Measurements from ENCODE around the gene TMEM89.

The TMEM89 gene

GRCh38 chr3:48631516-48632448 lies 10.2 kb upstream of the TMEM89 start:
- CTCF ChIA-PET, result interaction anchor here (9.1 kb wide), 1 partner anchor 71 kb away, joined by 88 read pairs; the partner anchor contains the start of genes PFKFB4 and UCN2

GRCh38 chr3:48630833-48631232 lies 9.3 kb upstream of the TMEM89 start:
- ChIA-PET POLR2A (no interaction called here), CTCF (interaction anchor here (9.1 kb wide), 1 partner anchor 70 kb away, joined by 88 read pairs; the partner anchor contains the start of genes PFKFB4 and UCN2)
- DNase-seq (ENCODE audit: low read depth, low spot score), result no peak
- no peak overlapping the region for H3K4me3 ChIP-seq (ENCODE audit: low read depth, low read length)
- TF ChIP-seq CTCF (IDR thresholded peaks at IDR 0.05; ENCODE audit: insufficient read depth, low read length, missing control alignments), result no peak

More at GRCh38 chr3:48631516-48632448, 10.2 kb upstream of the TMEM89 start:
- no peak overlapping the region for H3K4me3 ChIP-seq (ENCODE audit: low read depth, low read length)
- DNase-seq (ENCODE audit: low read depth, low spot score), result no peak
- TF ChIP-seq CTCF (IDR thresholded peaks at IDR 0.05; ENCODE audit: insufficient read depth, low read length, missing control alignments), result no peak
- POLR2A ChIA-PET, result no interaction called here

GRCh38 chr3:48630407-48630806 lies 8.8 kb upstream of the TMEM89 start:
- no peak for DNase-seq (ENCODE audit: low read depth, low spot score)
- ChIA-PET POLR2A (no interaction called here), CTCF (no interaction called here)
- H3K4me3 ChIP-seq (ENCODE audit: low read depth, low read length), result no peak overlapping the region
- no peak for TF ChIP-seq CTCF (IDR thresholded peaks at IDR 0.05; ENCODE audit: insufficient read depth, low read length, missing control alignments)

GRCh38 chr3:48629894-48630293 lies 8.3 kb upstream of the TMEM89 start:
- POLR2A ChIA-PET, result no interaction called here

GRCh38 chr3:48628277-48629017 lies 6.9 kb upstream of the TMEM89 start:
- no peak overlapping the region for H3K4me3 ChIP-seq (ENCODE audit: low read depth, low read length)
- CTCF ChIA-PET, result interaction anchor here (1.1 to 1.9 kb wide), 2 partner anchors 10 to 70 kb away, joined by 3 to 5 read pairs; no protein-coding TSS in a partner anchor
- POLR2A ChIA-PET, result no interaction called here

More at GRCh38 chr3:48629894-48630293, 8.3 kb upstream of the TMEM89 start:
- CTCF ChIA-PET, result no interaction called here
- TF ChIP-seq CTCF (IDR thresholded peaks at IDR 0.05; ENCODE audit: insufficient read depth, low read length, missing control alignments), result no peak
- no peak overlapping the region for H3K4me3 ChIP-seq (ENCODE audit: low read depth, low read length)
- DNase-seq (ENCODE audit: low read depth, low spot score), result no peak

More at GRCh38 chr3:48628277-48629017, 6.9 kb upstream of the TMEM89 start:
- TF ChIP-seq CTCF (IDR thresholded peaks at IDR 0.05; ENCODE audit: insufficient read depth, low read length, missing control alignments), result no peak
- no peak for DNase-seq (ENCODE audit: low read depth, low spot score)

All from AG04449 (cell line).